GM19328 (cell line): ENCODE results near the gene XRCC3.

ENCODE experiments used
- ATAC-seq: cut with Tn5 transposase; IDR thresholded peaks from one replicate; pipeline ENCODE4 v1.9.1; 2021; ENCODE audit warnings: mild to moderate bottlenecking, moderate library complexity; ENCODE audit not compliant: unreplicated experiment

Gene XRCC3

GRCh38 chr14:103707329-103708263, 7.7 kb downstream of the XRCC3 start:
- ATAC-seq, result no peak

GRCh38 chr14:103706551-103707328, 8.5 kb downstream of the XRCC3 start:
- no peak for ATAC-seq

- no peak for ATAC-seq
These were observed 9.6 kb downstream of the XRCC3 start for GRCh38 chr14:103705504-103706284.

GRCh38 chr14:103705118-103705503, 10.1 kb downstream of the XRCC3 start:
- ATAC-seq, result no peak

- no peak for ATAC-seq
These were observed 10.5 kb downstream of the XRCC3 start for GRCh38 chr14:103704708-103705107.

- no peak for ATAC-seq
These were observed 11.5 kb downstream of the XRCC3 start for GRCh38 chr14:103703433-103704385.

- no peak for ATAC-seq
These were observed 12.5 kb downstream of the XRCC3 start for GRCh38 chr14:103702497-103703432.

- ATAC-seq, result no peak
These were observed 13.2 kb downstream of the XRCC3 start for GRCh38 chr14:103702095-103702494.

GRCh38 chr14:103700753-103701490, 14.3 kb downstream of the XRCC3 start:
- no peak for ATAC-seq

- ATAC-seq, result no peak
These were observed 15.1 kb downstream of the XRCC3 start for GRCh38 chr14:103699901-103700752.

GRCh38 chr14:103699261-103699661, 16.0 kb downstream of the XRCC3 start:
- no peak for ATAC-seq

GRCh38 chr14:103698380-103699260, 16.6 kb downstream of the XRCC3 start:
- no peak for ATAC-seq

- no peak for ATAC-seq
These were observed 17.5 kb downstream of the XRCC3 start for GRCh38 chr14:103697603-103698379.

- ATAC-seq, result no peak
These were observed 18.0 kb downstream of the XRCC3 start for GRCh38 chr14:103697206-103697602.

GRCh38 chr14:103696466-103697071, 18.7 kb downstream of the XRCC3 start:
- ATAC-seq, result no peak
